ENCODE data around the gene FANCI. TPM values are rescaled to one million over a fixed set of nuclear protein-coding genes. Genes with fewer than 3 reads are reported as not detected.
A peak's percentile ranks its signal among the peaks of the same experiment; 100 is the strongest.

Gene FANCI
- polyA plus RNA-seq, 3 donors = 34.9 to 39.4 (median 35.5) TPM

DNA sequence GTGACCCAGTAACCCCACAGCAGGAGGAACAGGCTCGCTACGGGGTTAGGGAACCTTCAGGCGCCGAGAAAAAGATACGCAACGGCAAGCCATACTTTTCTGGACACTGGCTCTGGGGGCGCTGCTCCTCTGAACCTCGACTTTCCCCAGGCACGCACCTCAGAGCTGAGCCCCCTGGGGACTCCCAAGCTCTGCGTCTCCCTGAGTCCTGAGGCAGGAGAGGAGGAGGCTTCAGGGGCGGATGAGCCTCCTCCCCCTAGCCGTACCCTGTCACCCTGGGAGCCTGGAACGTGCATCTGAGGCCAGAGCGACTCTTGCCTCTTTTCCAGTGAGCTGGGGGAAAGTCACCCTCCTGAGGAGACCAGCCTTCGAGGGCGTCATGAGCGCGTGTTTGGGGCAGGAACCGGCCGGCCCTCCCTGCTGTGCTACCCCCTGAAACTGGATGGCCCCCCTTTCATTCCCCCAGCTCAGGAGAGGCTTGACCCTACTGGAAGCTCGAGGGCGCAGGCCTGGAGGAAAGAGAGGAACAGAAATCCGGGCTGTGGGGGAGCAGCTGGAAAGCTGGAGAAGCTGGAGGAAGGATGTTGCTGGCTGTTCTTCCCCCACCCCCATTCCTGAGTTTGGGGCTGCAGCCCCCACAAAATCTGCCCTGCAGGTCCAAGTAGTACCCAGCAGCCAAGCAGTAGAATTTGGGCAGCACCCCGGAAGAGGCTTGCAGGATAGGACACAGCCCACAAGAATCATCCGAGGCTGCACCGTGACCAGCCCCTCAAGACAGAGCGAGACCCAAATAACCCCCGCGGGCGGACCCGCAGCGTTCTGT, 115.9 kb downstream of the FANCI start:
- no peak for DNase-seq

GRCh38 chr15:89360294-89360971, 116.7 kb downstream of the FANCI start:
- no peak for DNase-seq

GRCh38 chr15:89361451-89362202, 117.8 kb downstream of the FANCI start:
- DNase-seq = peak; percentile 80

DNA sequence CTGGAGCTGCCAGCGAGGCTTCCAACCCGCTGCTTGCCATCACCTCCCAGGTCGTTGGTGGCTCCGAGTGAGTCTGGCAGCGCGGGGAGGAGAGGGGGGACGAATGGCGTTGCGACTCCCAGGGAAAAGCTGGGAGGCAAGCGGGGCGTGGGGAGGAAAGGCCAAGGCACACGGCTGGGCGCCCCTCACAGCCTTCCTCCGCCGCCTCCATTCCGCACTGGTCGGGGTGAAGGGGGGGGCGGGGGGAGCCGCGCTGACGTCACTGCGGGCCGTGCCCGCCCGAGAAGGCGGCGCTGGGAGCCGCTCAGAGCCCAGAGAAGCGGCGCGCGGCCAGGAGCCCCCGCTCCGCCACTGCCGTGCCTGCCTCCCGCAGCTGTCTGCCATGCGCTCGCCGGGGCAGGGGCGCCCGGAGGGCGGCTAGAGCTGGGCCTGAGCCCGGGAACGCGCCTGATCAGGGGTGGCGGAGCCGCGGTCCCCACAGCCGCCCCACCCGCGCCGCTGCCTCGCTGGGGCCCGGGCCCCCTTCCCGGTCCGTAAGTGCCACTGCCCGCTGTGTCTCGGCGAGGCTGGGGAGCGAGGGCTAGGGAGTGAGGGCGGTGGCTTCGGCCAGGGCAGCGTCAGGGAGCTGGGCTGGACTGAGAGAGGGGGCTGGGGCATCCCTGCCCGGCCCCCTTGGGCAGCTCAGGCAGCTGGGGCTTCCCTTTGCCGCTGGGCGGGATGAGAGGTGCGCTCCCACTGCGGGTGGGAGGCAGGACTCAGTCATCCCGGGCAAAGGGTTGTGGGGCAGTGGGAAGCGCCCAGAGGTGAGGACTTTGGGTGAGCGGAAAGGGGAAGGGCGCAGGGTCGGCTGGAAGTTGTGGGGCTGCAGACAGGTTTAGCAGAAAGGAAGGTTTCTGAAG, 118.7 kb downstream of the FANCI start:
- DNase-seq = no peak

DNA sequence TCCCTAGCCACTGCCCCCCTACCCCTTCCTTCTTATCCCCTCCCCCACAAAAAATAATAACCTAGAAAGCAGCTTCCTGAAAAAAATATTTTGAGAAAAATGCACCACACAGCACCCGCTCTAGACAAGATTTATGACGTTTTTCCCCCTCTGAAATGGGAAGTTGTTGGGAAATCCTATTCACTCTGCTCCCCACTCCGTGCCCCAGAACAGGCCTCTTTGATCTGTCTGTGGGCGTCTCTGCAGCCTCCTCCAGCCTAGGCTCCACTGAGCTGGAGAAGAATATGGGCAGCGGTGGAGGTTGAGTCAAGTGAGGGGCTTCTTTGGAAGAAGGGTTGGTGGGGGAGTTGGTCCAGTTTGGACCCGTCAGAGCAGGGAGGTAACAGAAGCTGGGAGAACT, 119.4 kb downstream of the FANCI start:
- DNase-seq = no peak

- DNase-seq = no peak
Measured at GRCh38 chr15:89363770-89364169, 120.0 kb downstream of the FANCI start.

DNA sequence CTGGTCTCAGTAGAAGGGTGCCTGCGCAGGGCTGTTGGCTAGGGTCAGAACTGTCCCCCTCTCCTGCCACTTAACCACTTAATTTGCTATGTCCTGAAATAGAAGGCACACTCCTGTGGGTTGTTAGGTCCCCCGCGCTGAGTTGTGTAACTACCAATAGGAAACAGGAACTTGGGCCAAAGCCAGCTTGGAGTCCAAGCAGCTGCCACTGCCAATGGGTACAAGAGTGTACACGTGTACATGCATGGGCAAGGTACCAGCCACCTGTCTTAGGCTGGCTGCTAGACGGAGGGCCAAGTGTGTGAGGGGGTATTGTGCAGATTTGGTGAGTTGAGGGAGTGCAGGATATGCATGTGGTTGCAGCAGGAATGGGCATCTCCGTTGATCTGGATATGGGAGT, 120.6 kb downstream of the FANCI start:
- no peak for DNase-seq

DNA sequence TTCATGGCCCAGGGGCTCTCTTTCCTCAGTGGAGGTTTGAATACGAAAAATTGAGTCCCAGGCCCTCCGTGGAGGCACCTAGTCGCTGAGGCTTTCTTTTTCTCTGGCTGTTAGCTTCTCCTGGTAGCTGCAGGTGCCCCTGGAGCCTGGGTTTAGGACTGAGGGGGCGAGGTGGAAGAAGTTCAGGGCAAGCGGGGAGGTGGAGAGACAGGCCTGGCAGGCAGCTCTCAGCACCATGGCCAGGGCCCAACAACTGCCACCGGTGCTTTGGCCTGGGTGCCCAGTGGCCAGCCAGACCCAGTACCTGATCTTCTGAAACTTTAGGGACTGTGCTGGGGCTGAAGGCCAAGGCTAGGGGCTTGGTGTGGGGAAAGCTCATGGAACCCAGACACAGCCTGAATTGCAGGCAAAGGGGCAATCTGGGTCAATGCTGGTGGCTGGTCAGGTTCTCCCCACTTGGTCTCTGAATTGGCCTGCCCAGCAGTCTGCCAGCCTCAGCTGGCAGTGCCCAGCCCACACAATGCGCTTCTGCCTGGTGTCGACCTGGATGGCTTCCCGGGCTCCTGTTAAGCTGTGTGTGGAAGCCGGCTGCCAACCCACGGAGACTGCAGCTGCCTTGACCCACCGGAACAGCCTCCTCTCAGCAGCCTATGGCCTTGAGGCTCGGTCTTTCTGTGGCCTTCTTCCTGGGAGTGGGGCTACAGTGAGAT, 121.1 kb downstream of the FANCI start:
- DNase-seq = no peak

DNA sequence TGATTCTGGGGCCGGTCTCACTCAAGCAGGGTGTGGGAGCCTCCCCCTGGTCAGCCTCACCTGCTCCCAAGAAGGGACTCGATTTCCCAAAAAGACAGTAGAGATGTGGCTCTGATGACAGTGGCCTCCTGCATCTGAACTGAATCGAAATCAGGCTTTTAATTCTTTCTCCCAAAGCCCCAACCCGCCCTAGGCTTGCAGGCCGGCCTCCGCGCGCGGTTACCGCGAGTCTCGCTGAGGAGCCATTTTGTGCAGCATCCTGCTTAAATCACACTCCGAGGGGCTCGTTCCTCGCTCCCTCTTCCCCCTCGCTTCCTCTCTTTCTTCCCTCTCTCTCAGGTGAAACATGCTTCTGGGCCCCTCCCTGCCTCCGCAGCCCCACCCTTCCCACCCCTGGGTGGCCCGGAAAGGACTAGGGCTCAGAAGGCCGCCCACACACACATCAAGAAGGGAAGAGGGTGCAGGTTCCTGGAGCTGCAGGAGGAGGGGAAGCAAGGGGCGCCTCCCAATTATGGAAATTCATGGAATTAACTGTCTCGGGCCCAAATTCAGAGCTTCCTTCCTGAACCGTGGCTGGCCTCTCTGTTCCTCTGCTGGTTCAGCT, 121.8 kb downstream of the FANCI start:
- no peak for DNase-seq

Other genes starting within 250 kb of the FANCI start
- gene ABHD2, start 155.5 kb upstream of the FANCI start, polyA plus RNA-seq (ENCODE audit: insufficient read length in 3 of 3) = 10 to 100 TPM; 26.5 to 31.7 (median 29.0) TPM
- not detected for gene RLBP1, start 22.4 kb upstream of the FANCI start, polyA plus RNA-seq (ENCODE audit: insufficient read length in 3 of 3)
- 10 to 100 TPM; 54.4 to 61.0 (median 55.6) TPM for gene POLG, start 90.8 kb downstream of the FANCI start, polyA plus RNA-seq (ENCODE audit: insufficient read length in 3 of 3)